IMR-90 (cell line): ENCODE results near the gene MEGF10. TPM values are rescaled to one million over a fixed set of nuclear protein-coding genes. Genes with fewer than 3 reads are reported as not detected.

ENCODE experiments used
- ATAC-seq: fragments of 200-7000 bp; cut with Tn5 transposase; 2 replicates; pipeline ENCODE4 v1.9.1; 2020; ENCODE audit warnings: low read depth, mild to moderate bottlenecking, moderate library complexity
- BruUV-seq: library from RNA; stranded (reverse); fragments of 400-500 nt; replicated peaks from 2 replicates; lab custom pipeline; 2021; lab: Mats Ljungman, UMichigan
- CTCF ChIA-PET: fragments of 300-600 bp; formaldehyde crosslinking; extraction: SDS; loops from one replicate; lab custom pipeline; 2021; ENCODE audit warnings: antibody characterized with exemption; lab: Yijun Ruan, JAX
- POLR2A ChIA-PET: fragments of 300-600 bp; sonication (Branson Sonifier 250); formaldehyde crosslinking; loops from one replicate; lab custom pipeline; 2022; ENCODE audit warnings: antibody characterized with exemption; ENCODE audit not compliant: unreplicated experiment; lab: Charles Lee
- DNase-seq: peaks from one replicate; pipeline ENCODE4 v3.0.0; 2013
- H2AFZ ChIP-seq: replicated peaks from 2 replicates; pipeline ENCODE3; 2013; ENCODE audit warnings: low read length, mild to moderate bottlenecking; ENCODE audit not compliant: poor library complexity
- H2AK5ac ChIP-seq: 2 replicates; pipeline ENCODE4 v1.6.1; 2013; ENCODE audit warnings: low read depth, low read length, inconsistent platforms
- H2AK9ac ChIP-seq: replicated peaks from 2 replicates; pipeline ENCODE3; 2013; ENCODE audit warnings: mild to moderate bottlenecking, low read depth, low read length, moderate library complexity; ENCODE audit not compliant: poor library complexity
- H2BK120ac ChIP-seq: 2 replicates; pipeline ENCODE4 v1.6.1; 2013; ENCODE audit warnings: low read depth, low read length, inconsistent platforms
- H2BK15ac ChIP-seq: 3 replicates; pipeline ENCODE4 v1.6.1; 2013; ENCODE audit warnings: low read depth, low read length, inconsistent platforms
- H2BK20ac ChIP-seq: 2 replicates; pipeline ENCODE4 v1.6.1; 2013; ENCODE audit warnings: low read depth, mild to moderate bottlenecking, inconsistent platforms, low read length, moderate library complexity
- H2BK5ac ChIP-seq: 2 replicates; pipeline ENCODE4 v1.6.1; 2013; ENCODE audit warnings: mild to moderate bottlenecking, low read depth, low read length, inconsistent platforms; ENCODE audit not compliant: poor library complexity, severe bottlenecking
- H3K14ac ChIP-seq: replicated peaks from 2 replicates; pipeline ENCODE4 v1.6.1; 2013; ENCODE audit warnings: low read depth, low read length, inconsistent platforms
- H3K18ac ChIP-seq: 2 replicates; pipeline ENCODE4 v1.6.1; 2013; ENCODE audit warnings: low read depth, low read length, control low read depth
- H3K23ac ChIP-seq: 2 replicates; pipeline ENCODE4 v1.6.1; 2013; ENCODE audit warnings: low read depth, low read length, inconsistent platforms
- H3K27ac ChIP-seq: 2 replicates; pipeline ENCODE4 v1.5.1; 2013; ENCODE audit warnings: mild to moderate bottlenecking, control low read depth, low read length; ENCODE audit not compliant: insufficient read depth
- H3K27me3 ChIP-seq: 2 replicates; pipeline ENCODE4 v1.6.1; 2013; ENCODE audit warnings: low read length; ENCODE audit not compliant: control insufficient read depth, insufficient read depth
- H3K36me3 ChIP-seq: 2 replicates; pipeline ENCODE4 v1.6.1; 2013; ENCODE audit warnings: low read length, mixed read lengths; ENCODE audit not compliant: control insufficient read depth, insufficient read depth
- H3K4ac ChIP-seq: 2 replicates; pipeline ENCODE4 v1.6.1; 2013; ENCODE audit warnings: low read depth, low read length, inconsistent platforms
- H3K4me1 ChIP-seq: 2 replicates; pipeline ENCODE4 v1.6.1; 2013; ENCODE audit warnings: low read length, mixed read lengths; ENCODE audit not compliant: control insufficient read depth, insufficient read depth
- H3K4me2 ChIP-seq: 2 replicates; pipeline ENCODE4 v1.6.1; 2013; ENCODE audit warnings: low read depth, mild to moderate bottlenecking, control low read depth, low read length, moderate library complexity
- H3K4me3 ChIP-seq: 2 replicates; pipeline ENCODE4 v1.5.1; 2013; ENCODE audit warnings: low read depth, mild to moderate bottlenecking, control low read depth, low read length, moderate library complexity; ENCODE audit not compliant: insufficient read depth
- H3K56ac ChIP-seq: 2 replicates; pipeline ENCODE4 v1.6.1; 2013; ENCODE audit warnings: low read length, inconsistent platforms; ENCODE audit not compliant: insufficient read depth; ENCODE audit errors: extremely low read depth
- H3K79me1 ChIP-seq, 2 experiments: 2 replicates each; pipeline ENCODE4 v1.6.1; 2013; ENCODE audit warnings: low read length in 2 of 2, inconsistent platforms in 1 of 2, low read depth in 1 of 2
- H3K9ac ChIP-seq: 2 replicates; pipeline ENCODE4 v1.6.1; 2013; ENCODE audit warnings: low read depth, low read length, control low read depth
- H3K9me1 ChIP-seq: 2 replicates; pipeline ENCODE4 v1.6.1; 2013; ENCODE audit warnings: low read length, inconsistent platforms; ENCODE audit not compliant: insufficient read depth
- H3K9me3 ChIP-seq: 2 replicates; pipeline ENCODE4 v1.6.1; 2013; ENCODE audit warnings: low read length; ENCODE audit not compliant: control insufficient read depth, insufficient read depth
- H4K20me1 ChIP-seq: 2 replicates; pipeline ENCODE4 v1.6.1; 2013; ENCODE audit warnings: low read length, inconsistent platforms; ENCODE audit not compliant: insufficient read depth
- H4K5ac ChIP-seq: 2 replicates; pipeline ENCODE4 v1.6.1; 2013; ENCODE audit warnings: mild to moderate bottlenecking, low read depth, low read length, control low read depth
- H4K8ac ChIP-seq, 2 experiments: 2 replicates each; pipeline ENCODE4 v1.6.1; 2013; ENCODE audit warnings: low read depth in 2 of 2, low read length in 2 of 2, control low read depth in 1 of 2, inconsistent platforms in 1 of 2
- H4K91ac ChIP-seq: 2 replicates; pipeline ENCODE4 v1.6.1; 2013; ENCODE audit warnings: low read depth, low read length, inconsistent platforms; ENCODE audit not compliant: insufficient read depth
- BHLHE40 ChIP-seq: fragments of 150-350 bp; IDR thresholded peaks from 2 replicates; pipeline ENCODE4 v1.6.1; 2016; ENCODE audit warnings: mild to moderate bottlenecking, low read depth, low read length
- CEBPB ChIP-seq: IDR thresholded peaks from 2 replicates; pipeline ENCODE4 v1.6.1; 2012; ENCODE audit warnings: low read depth, low read length, improper control_type of control experiment
- CHD1 ChIP-seq: IDR thresholded peaks from 2 replicates; pipeline ENCODE4 v1.6.1; 2012; ENCODE audit warnings: low read depth, low read length, improper control_type of control experiment
- CTCF ChIP-seq: conservative IDR thresholded peaks from 2 replicates; pipeline ENCODE4 v1.5.1; 2012; ENCODE audit warnings: mild to moderate bottlenecking, low read depth, low read length, improper control_type of control experiment
- FOS ChIP-seq: fragments of 150-350 bp; IDR thresholded peaks from 2 replicates; pipeline ENCODE4 v1.6.1; 2016; ENCODE audit warnings: low read depth, low read length
- POLR2A ChIP-seq: IDR thresholded peaks from 2 replicates; pipeline ENCODE4 v1.6.1; 2012; ENCODE audit warnings: mild to moderate bottlenecking, low read depth, low read length
- RAD21 ChIP-seq: IDR thresholded peaks from 2 replicates; pipeline ENCODE4 v1.6.1; 2012; ENCODE audit warnings: low read length, improper control_type of control experiment
- RCOR1 ChIP-seq: IDR thresholded peaks from 2 replicates; pipeline ENCODE4 v1.6.1; 2012; ENCODE audit warnings: mild to moderate bottlenecking, low read length, improper control_type of control experiment; ENCODE audit not compliant: insufficient replicate concordance
- WGBS, 2 experiments: methylation state at CpG; one replicate each; pipeline versions ENCODE4 v1.1.5 to v1.1.7; 2013; ENCODE audit warnings: missing lambda C conversion rate in 2 of 2; ENCODE audit not compliant: insufficient read length in 1 of 2; ENCODE audit errors: extremely low coverage in 2 of 2; 5-methylcytosine and 5-hydroxymethylcytosine counted together
- dilution Hi-C: fragments of 300-500 bp; cut with HindIII; formaldehyde crosslinking; loops from one replicate; pipeline ENCODE4 v1.14.3; 2018; ENCODE audit warnings: low sequenced_read_pairs; ENCODE audit not compliant: unreplicated experiment
- in situ Hi-C: fragments of 300-500 bp; cut with MboI; formaldehyde crosslinking; loops from 3 replicates; pipeline ENCODE4 v1.14.3; 2019; ENCODE audit warnings: low sequenced_read_pairs, inconsistent platforms, mixed read lengths
- intact Hi-C: fragments of 100-400 bp; cut with micrococcal nuclease; formaldehyde crosslinking; loops from 2 replicates; pipeline ENCODE4 v1.10.0; 2022
- polyA plus RNA-seq, 3 experiments: library from polyadenylated mRNA; depleted of rRNA; stranded (reverse); fragments of >200 nt; gene quantifications; 2 replicates each; pipeline ENCODE4 v1.2.3, GENCODE V29; 2012; ENCODE audit warnings: low replicate concordance in 1 of 3
- total RNA-seq: library from RNA; depleted of rRNA; stranded (reverse); fragments of >200 nt; gene quantifications from 2 replicates; pipeline ENCODE4 v1.2.3, GENCODE V29; 2012
- TF ChIP-seq, protein P1 (sequence below): fragments of 150-350 bp; IDR thresholded peaks from 2 replicates; pipeline ENCODE4 v1.6.1; 2016; ENCODE audit warnings: low read depth, mild to moderate bottlenecking, low read length, moderate library complexity, borderline replicate concordance

The MEGF10 gene
- total and polyA plus RNA-seq, 2 of the 4 experiments (the other 2 are of a cell fraction) = not detected

- TF ChIP-seq FOS (no peak), CHD1 (no peak), POLR2A (no peak), CEBPB (no peak), RCOR1 (no peak), CTCF (no peak), RAD21 (no peak), BHLHE40 (no peak)
- TF ChIP-seq, protein P1, sequence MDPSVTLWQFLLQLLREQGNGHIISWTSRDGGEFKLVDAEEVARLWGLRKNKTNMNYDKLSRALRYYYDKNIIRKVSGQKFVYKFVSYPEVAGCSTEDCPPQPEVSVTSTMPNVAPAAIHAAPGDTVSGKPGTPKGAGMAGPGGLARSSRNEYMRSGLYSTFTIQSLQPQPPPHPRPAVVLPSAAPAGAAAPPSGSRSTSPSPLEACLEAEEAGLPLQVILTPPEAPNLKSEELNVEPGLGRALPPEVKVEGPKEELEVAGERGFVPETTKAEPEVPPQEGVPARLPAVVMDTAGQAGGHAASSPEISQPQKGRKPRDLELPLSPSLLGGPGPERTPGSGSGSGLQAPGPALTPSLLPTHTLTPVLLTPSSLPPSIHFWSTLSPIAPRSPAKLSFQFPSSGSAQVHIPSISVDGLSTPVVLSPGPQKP = no peak
- CTCF ChIA-PET = interaction anchor here (1.7 kb wide), 1 partner anchor 21 kb away, joined by 3 read pairs; no protein-coding TSS in a partner anchor
Measured at GRCh38 chr5:127330116-127330515, 39.5 kb downstream of the MEGF10 start.

More at GRCh38 chr5:127330116-127330515, 39.5 kb downstream of the MEGF10 start:
- H3K9ac ChIP-seq = no peak overlapping the region
- H3K4me3 ChIP-seq = no peak overlapping the region
- no peak overlapping the region for H2AFZ ChIP-seq
- H3K4me1 ChIP-seq = no peaks in the 10 kb centered on the region
- intact Hi-C loops (no loop called here), dilution Hi-C loops (no loop called here), in situ Hi-C loops (no loop called here)
- H3K18ac ChIP-seq = no peak overlapping the region
- H4K91ac ChIP-seq = no peak overlapping the region
- H2BK120ac ChIP-seq = no peak overlapping the region
- no peak overlapping the region for H3K23ac ChIP-seq
- BruUV-seq = no TSS peak
- H3K14ac ChIP-seq = no peak overlapping the region
- no peak overlapping the region for H3K4me2 ChIP-seq
- POLR2A ChIA-PET = no interaction called here
- no peak overlapping the region for H4K8ac ChIP-seq
- peaks cover 11% of the 10 kb centered on the region for H3K27me3 ChIP-seq
- DNase-seq (no peak), ATAC-seq (no peak)
- no peak overlapping the region for H3K4ac ChIP-seq
- H3K36me3 ChIP-seq = no peaks in the 10 kb centered on the region
- no peak overlapping the region for H3K56ac ChIP-seq
- 89% methylated on average over 2 of the region's 3 CpGs; no CpG with 5 or more reads in 1 of the 2 experiments for WGBS, 2 experiments
- no peaks in the 10 kb centered on the region for H3K79me1 ChIP-seq
- H4K20me1 ChIP-seq = no peaks in the 10 kb centered on the region
- H2BK15ac ChIP-seq = no peak overlapping the region
- H2BK5ac ChIP-seq = no peak overlapping the region
- no peaks in the 10 kb centered on the region for H3K9me1 ChIP-seq
- no peak overlapping the region for H2AK9ac ChIP-seq
- no peak overlapping the region for H2AK5ac ChIP-seq
- no peak overlapping the region for H4K5ac ChIP-seq
- no peak overlapping the region for H3K27ac ChIP-seq
- H3K9me3 ChIP-seq = no peaks in the 10 kb centered on the region
- no peak overlapping the region for H2BK20ac ChIP-seq
